HEK293 (cell line): ENCODE data around the gene TNFRSF11A.

ENCODE experiments used
- CTCF ChIA-PET: fragments of 350-600 bp; formaldehyde crosslinking; extraction: SDS; loops from one replicate; lab custom pipeline; 2021; ENCODE audit warnings: antibody characterized with exemption; lab: Yijun Ruan, JAX
- POLR2A ChIA-PET: fragments of 300-600 bp; formaldehyde crosslinking; extraction: SDS; loops from one replicate; lab custom pipeline; 2020; ENCODE audit warnings: antibody characterized with exemption, inconsistent platforms; lab: Yijun Ruan, JAX
- H3K27ac ChIP-seq: fragments of 200-500 bp; sonication (Bioruptor generic); 2 replicates; pipeline ENCODE4 v1.5.1; 2014; ENCODE audit warnings: low read depth, low read length, control low read depth, inconsistent platforms; ENCODE audit errors: extremely low read depth
- H3K36me3 ChIP-seq, 2 experiments: fragments of 200-500 bp in 1 of 2; sonication (Bioruptor generic) in 1 of 2; 1 replicate in 1 of 2; 2 replicates in 1 of 2; pipeline ENCODE4 v1.5.1; 2014 to 2017; ENCODE audit warnings: inconsistent platforms in 2 of 2, low read length in 2 of 2; ENCODE audit not compliant: control insufficient read depth in 2 of 2, insufficient read depth in 1 of 2
- H3K4me1 ChIP-seq: fragments of 200-500 bp; sonication (Bioruptor generic); 2 replicates; pipeline ENCODE4 v1.5.1; 2014; ENCODE audit warnings: mild to moderate bottlenecking, low read length, inconsistent platforms; ENCODE audit not compliant: control insufficient read depth, insufficient read depth
- H3K4me3 ChIP-seq: 2 replicates; pipeline ENCODE4 v1.5.1; 2011; ENCODE audit warnings: low read depth, mild to moderate bottlenecking, control low read depth, low read length, moderate library complexity
- H3K9me3 ChIP-seq: fragments of 200-500 bp; sonication (Bioruptor generic); 2 replicates; pipeline ENCODE4 v1.5.1; 2014; ENCODE audit warnings: low read depth, low read length, inconsistent platforms; ENCODE audit not compliant: control insufficient read depth, insufficient read depth
- HIC1 ChIP-seq: fragments of 450-650 bp; formaldehyde crosslinking; IDR thresholded peaks from 2 replicates; pipeline ENCODE4 v1.5.1; 2016; ENCODE audit warnings: missing biosample characterization, missing genetic modification characterization
- KLF7 ChIP-seq: fragments of 450-650 bp; formaldehyde crosslinking; IDR thresholded peaks from 2 replicates; pipeline ENCODE4 v1.5.1; 2016; ENCODE audit warnings: missing biosample characterization, missing genetic modification characterization, borderline replicate concordance
- MYNN ChIP-seq: fragments of 450-650 bp; formaldehyde crosslinking; IDR thresholded peaks from 2 replicates; pipeline ENCODE4 v1.5.1; 2016; ENCODE audit warnings: missing biosample characterization, missing genetic modification characterization, borderline replicate concordance
- PRDM1 ChIP-seq: fragments of 450-650 bp; formaldehyde crosslinking; IDR thresholded peaks from 2 replicates; pipeline ENCODE4; 2016; ENCODE audit warnings: missing biosample characterization, missing genetic modification characterization
- PRDM10 ChIP-seq: fragments of 450-650 bp; formaldehyde crosslinking; IDR thresholded peaks from 2 replicates; pipeline ENCODE4 v1.5.1; 2016; ENCODE audit warnings: missing biosample characterization, missing genetic modification characterization
- RBAK ChIP-seq: fragments of 450-650 bp; formaldehyde crosslinking; IDR thresholded peaks from 2 replicates; pipeline ENCODE4 v1.5.1; 2016; ENCODE audit warnings: missing biosample characterization, missing genetic modification characterization
- SP3 ChIP-seq: fragments of 450-650 bp; formaldehyde crosslinking; IDR thresholded peaks from 2 replicates; pipeline ENCODE4 v1.5.1; 2016; ENCODE audit warnings: missing biosample characterization, missing genetic modification characterization
- TCF7L2 ChIP-seq: IDR thresholded peaks from 2 replicates; pipeline ENCODE4 v1.6.1; 2011; ENCODE audit warnings: low read depth, mild to moderate bottlenecking, inconsistent platforms, low read length, moderate library complexity, borderline replicate concordance
- WT1 ChIP-seq: fragments of 450-650 bp; formaldehyde crosslinking; IDR thresholded peaks from 2 replicates; pipeline ENCODE4 v1.5.1; 2016; ENCODE audit warnings: missing biosample characterization, missing genetic modification characterization
- YY2 ChIP-seq: fragments of 450-650 bp; formaldehyde crosslinking; IDR thresholded peaks from 2 replicates; pipeline ENCODE4 v1.5.1; 2016; ENCODE audit warnings: missing biosample characterization, missing genetic modification characterization
- ZBTB17 ChIP-seq: fragments of 450-650 bp; formaldehyde crosslinking; IDR thresholded peaks from 2 replicates; pipeline ENCODE4 v1.5.1; 2016; ENCODE audit warnings: missing biosample characterization, missing genetic modification characterization
- ZBTB7A ChIP-seq: fragments of 450-650 bp; formaldehyde crosslinking; IDR thresholded peaks from 2 replicates; pipeline ENCODE4 v1.5.1; 2016; ENCODE audit warnings: low read depth, missing biosample characterization, missing genetic modification characterization
- ZNF112 ChIP-seq: fragments of 450-650 bp; formaldehyde crosslinking; IDR thresholded peaks from 2 replicates; pipeline ENCODE4 v1.5.0; 2017; ENCODE audit warnings: missing biosample characterization, missing genetic modification characterization
- ZNF121 ChIP-seq: fragments of 450-650 bp; formaldehyde crosslinking; IDR thresholded peaks from 2 replicates; pipeline ENCODE4 v1.5.1; 2016; ENCODE audit warnings: missing biosample characterization, missing genetic modification characterization
- ZNF19 ChIP-seq: fragments of 450-650 bp; formaldehyde crosslinking; IDR thresholded peaks from 2 replicates; pipeline ENCODE4; 2016; ENCODE audit warnings: missing biosample characterization, missing genetic modification characterization, low read depth
- ZNF23 ChIP-seq: fragments of 450-650 bp; formaldehyde crosslinking; IDR thresholded peaks from 2 replicates; pipeline ENCODE4 v1.5.1; 2016; ENCODE audit warnings: missing biosample characterization, missing genetic modification characterization, borderline replicate concordance
- ZNF292 ChIP-seq: fragments of 450-650 bp; formaldehyde crosslinking; IDR thresholded peaks from 2 replicates; pipeline ENCODE4 v1.5.1; 2016; ENCODE audit warnings: low read depth, missing biosample characterization, missing genetic modification characterization, borderline replicate concordance
- ZNF529 ChIP-seq: fragments of 450-650 bp; formaldehyde crosslinking; IDR thresholded peaks from 2 replicates; pipeline ENCODE4 v1.5.1; 2017; ENCODE audit warnings: missing genetic modification characterization, missing biosample characterization; ENCODE audit not compliant: insufficient replicate concordance
- ZNF530 ChIP-seq: fragments of 450-650 bp; formaldehyde crosslinking; IDR thresholded peaks from 2 replicates; pipeline ENCODE4 v1.5.1; 2016; ENCODE audit warnings: low read depth, missing biosample characterization, missing genetic modification characterization
- ZNF544 ChIP-seq: fragments of 450-650 bp; formaldehyde crosslinking; IDR thresholded peaks from 2 replicates; pipeline ENCODE4 v1.5.0; 2017; ENCODE audit warnings: missing biosample characterization, missing genetic modification characterization
- ZNF548 ChIP-seq: fragments of 450-650 bp; formaldehyde crosslinking; IDR thresholded peaks from 2 replicates; pipeline ENCODE4 v1.5.1; 2016; ENCODE audit warnings: missing biosample characterization, missing genetic modification characterization
- ZNF560 ChIP-seq: fragments of 450-650 bp; formaldehyde crosslinking; IDR thresholded peaks from 2 replicates; pipeline ENCODE4 v1.5.1; 2017; ENCODE audit warnings: missing biosample characterization, missing genetic modification characterization, borderline replicate concordance
- ZNF561 ChIP-seq: fragments of 450-650 bp; IDR thresholded peaks from 2 replicates; pipeline ENCODE4 v1.5.1; 2018; ENCODE audit warnings: missing biosample characterization, missing genetic modification characterization, borderline replicate concordance
- ZNF585B ChIP-seq: fragments of 450-650 bp; formaldehyde crosslinking; IDR thresholded peaks from 2 replicates; pipeline ENCODE4 v1.5.1; 2016; ENCODE audit warnings: missing biosample characterization, missing genetic modification characterization
- ZNF670 ChIP-seq: fragments of 450-650 bp; formaldehyde crosslinking; IDR thresholded peaks from 2 replicates; pipeline ENCODE4 v1.5.1; 2016; ENCODE audit warnings: missing biosample characterization, missing genetic modification characterization, low read depth
- ZNF704 ChIP-seq: fragments of 450-650 bp; formaldehyde crosslinking; IDR thresholded peaks from 2 replicates; pipeline ENCODE4 v1.5.1; 2016; ENCODE audit warnings: missing biosample characterization, missing genetic modification characterization
- ZNF785 ChIP-seq: fragments of 450-650 bp; formaldehyde crosslinking; IDR thresholded peaks from 2 replicates; pipeline ENCODE4 v1.5.1; 2016; ENCODE audit warnings: missing biosample characterization, missing genetic modification characterization
- ZNF791 ChIP-seq: fragments of 450-650 bp; formaldehyde crosslinking; IDR thresholded peaks from 2 replicates; pipeline ENCODE4 v1.5.1; 2016; ENCODE audit warnings: missing biosample characterization, missing genetic modification characterization
- TF ChIP-seq, protein P1 (sequence below): IDR thresholded peaks from 2 replicates; pipeline ENCODE4 v1.6.1; 2011; ENCODE audit warnings: mild to moderate bottlenecking, low read depth, low read length, borderline replicate concordance

TNFRSF11A gene

GRCh38 chr18:62340996-62341395, 15.9 kb downstream of the TNFRSF11A start:
- POLR2A ChIA-PET, result interaction anchor here (1.4 to 2.0 kb wide), 2 partner anchors 11 to 16 kb away, joined by 3 to 6 read pairs; partner anchors contain the start of gene TNFRSF11A
- TF ChIP-seq HIC1 (tag by site-specific recombination) (no peak), ZNF791 (tag by site-specific recombination) (no peak), ZNF548 (tag by site-specific recombination) (no peak), ZNF121 (tag by site-specific recombination) (no peak), ZNF529 (tag by site-specific recombination) (no peak), ZNF23 (tag by site-specific recombination) (no peak), ZBTB7A (tag by site-specific recombination) (no peak), ZNF785 (tag by site-specific recombination) (no peak), ZNF704 (tag by site-specific recombination) (no peak), ZNF292 (no peak), ZNF112 (tag by site-specific recombination) (no peak), PRDM1 (tag by site-specific recombination) (no peak), SP3 (tag by site-specific recombination) (no peak)
- TF ChIP-seq, protein P1, sequence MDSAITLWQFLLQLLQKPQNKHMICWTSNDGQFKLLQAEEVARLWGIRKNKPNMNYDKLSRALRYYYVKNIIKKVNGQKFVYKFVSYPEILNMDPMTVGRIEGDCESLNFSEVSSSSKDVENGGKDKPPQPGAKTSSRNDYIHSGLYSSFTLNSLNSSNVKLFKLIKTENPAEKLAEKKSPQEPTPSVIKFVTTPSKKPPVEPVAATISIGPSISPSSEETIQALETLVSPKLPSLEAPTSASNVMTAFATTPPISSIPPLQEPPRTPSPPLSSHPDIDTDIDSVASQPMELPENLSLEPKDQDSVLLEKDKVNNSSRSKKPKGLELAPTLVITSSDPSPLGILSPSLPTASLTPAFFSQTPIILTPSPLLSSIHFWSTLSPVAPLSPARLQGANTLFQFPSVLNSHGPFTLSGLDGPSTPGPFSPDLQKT, result no peak
- Histone ChIP-seq H3K36me3 (no peaks in the 10 kb centered on the region), H3K9me3 (no peaks in the 10 kb centered on the region), H3K4me3 (no peak overlapping the region), H3K4me1 (peaks cover 29% of the 10 kb centered on the region), H3K27ac (no peak overlapping the region)
- CTCF ChIA-PET, result interaction anchor here (0.6 to 3.1 kb wide), 5 partner anchors 9 to 364 kb away, joined by 3 to 10 read pairs (median 3); partner anchors contain the start of gene TNFRSF11A

DNA sequence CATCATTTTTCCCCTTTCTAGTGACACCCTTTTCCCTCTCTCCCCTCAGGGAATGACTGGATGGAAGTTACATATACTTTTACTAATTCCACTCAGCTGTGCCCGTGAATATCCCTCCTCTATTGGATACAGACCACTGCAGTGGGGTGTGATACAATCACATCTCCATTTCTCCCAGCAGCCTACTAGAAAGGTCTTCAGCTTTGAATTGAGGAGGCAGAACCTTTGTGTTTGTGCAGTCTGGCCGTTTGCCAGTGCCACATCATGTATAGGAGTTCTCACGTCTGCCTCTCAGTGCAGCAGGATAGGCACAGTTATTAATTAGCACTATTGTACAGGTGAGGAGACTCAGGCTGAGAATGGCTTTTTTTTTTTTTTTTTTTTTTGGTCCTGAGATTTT, 16.4 kb downstream of the TNFRSF11A start:
- H3K27ac ChIP-seq, result no peak overlapping the region
- peaks cover 25% of the 10 kb centered on the region for H3K4me1 ChIP-seq
- POLR2A ChIA-PET, result no interaction called here
- H3K9me3 ChIP-seq, result no peaks in the 10 kb centered on the region
- CTCF ChIA-PET, result interaction anchor here (0.6 kb wide), 1 partner anchor 364 kb away, joined by 3 read pairs; no protein-coding TSS in a partner anchor
- H3K4me3 ChIP-seq, result no peak overlapping the region
- H3K36me3 ChIP-seq, result no peaks in the 10 kb centered on the region
- TF ChIP-seq ZNF560 (tag by site-specific recombination) (no peak), ZNF561 (tag by site-specific recombination) (no peak), YY2 (tag by site-specific recombination) (no peak), PRDM10 (tag by site-specific recombination) (no peak), ZNF544 (tag by site-specific recombination) (no peak), ZBTB17 (tag by site-specific recombination) (no peak), ZNF670 (no peak), ZNF529 (tag by site-specific recombination) (no peak), ZNF112 (tag by site-specific recombination) (no peak), ZNF530 (no peak), RBAK (tag by site-specific recombination) (no peak), SP3 (tag by site-specific recombination) (no peak), ZNF548 (tag by site-specific recombination) (no peak), WT1 (tag by site-specific recombination) (no peak), ZNF19 (tag by site-specific recombination) (no peak), MYNN (no peak), KLF7 (tag by site-specific recombination) (no peak), TCF7L2 (no peak), ZNF585B (no peak)
